Measurements from ENCODE around the gene DOCK3. TPM values are rescaled to one million over a fixed set of nuclear protein-coding genes. Genes with fewer than 3 reads are reported as not detected.

DOCK3 gene
- total and polyA plus RNA-seq, 10 of the 15 experiments (the other 5 are each of a cell fraction or from before 2014, with no cell fraction given), result 0.02 to 0.52 (median 0.04) TPM; not detected in 5

DNA sequence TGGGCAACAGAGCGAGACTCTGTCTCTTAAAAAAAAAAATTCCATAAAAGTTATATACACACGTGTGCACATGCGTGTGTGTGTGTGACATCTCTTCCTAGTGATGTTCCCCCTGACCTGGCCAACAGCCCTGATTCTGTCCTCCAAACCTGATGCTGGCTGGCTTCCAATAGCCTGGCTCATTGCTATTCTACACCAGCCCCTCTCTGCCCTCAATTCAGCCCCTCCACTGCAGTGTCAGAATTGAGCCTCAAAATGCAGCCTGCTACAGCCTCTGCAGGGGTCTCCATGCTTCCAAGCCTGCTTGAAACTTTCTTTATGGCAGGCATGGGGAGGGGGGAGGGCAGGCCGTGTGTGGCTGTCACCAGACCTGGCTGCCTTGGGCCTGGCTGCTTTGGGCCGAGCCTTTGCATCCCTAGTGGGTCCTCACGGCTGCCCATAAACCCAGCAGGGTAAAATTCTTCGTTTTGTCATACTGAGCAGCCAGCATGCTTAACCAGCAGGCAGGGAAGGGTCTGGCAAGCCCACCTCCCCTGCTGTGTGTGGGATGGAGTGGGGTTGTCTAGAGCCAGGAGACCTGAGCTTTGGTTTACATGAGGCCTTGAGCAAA, 22.7 kb upstream of the DOCK3 start:
- H3K79me2 ChIP-seq (ENCODE audit: control insufficient read depth, insufficient read depth, low read length), result no peaks in the 10 kb centered on the region
- FAIRE-seq (no peak), DNase-seq (ENCODE audit: low read depth, low spot score) (no peak), ATAC-seq (no peak; the same call in 2 of the 3 replicates)
- no peak overlapping the region for H3K9ac ChIP-seq (ENCODE audit: control insufficient read depth, insufficient read depth, low read length)
- H3K36me3 ChIP-seq (ENCODE audit: control insufficient read depth in 2 of 2, insufficient read depth in 2 of 2, low read length in 1 of 2), result peaks cover 0 to 1% of the 10 kb centered on the region in 2 experiments; a peak in 2 of 4 replicates
- TF ChIP-seq TAF1 (IDR thresholded peaks at IDR 0.05; ENCODE audit: borderline replicate concordance, low read depth, low read length), result no peak
- no peak for TF ChIP-seq POLR2A (IDR thresholded peaks at IDR 0.05; ENCODE audit: low read depth, low read length)
- no peak for TF ChIP-seq SPI1 (IDR thresholded peaks at IDR 0.05; ENCODE audit: borderline replicate concordance, insufficient read depth, low read depth, low read length)
- no peak for TF ChIP-seq FOXM1 (IDR thresholded peaks at IDR 0.05; ENCODE audit: low read depth, low read length)
- TF ChIP-seq KAT2A (conservative IDR thresholded peaks at IDR 0.05; ENCODE audit: control insufficient read depth, low read depth, low read length), result no peak
- TF ChIP-seq BMI1 (IDR thresholded peaks at IDR 0.05; ENCODE audit: borderline replicate concordance), result no peak
- TF ChIP-seq POLR2AphosphoS2 (IDR thresholded peaks at IDR 0.05; ENCODE audit: low read depth, low read length), result no peak
- TF ChIP-seq, protein P1, sequence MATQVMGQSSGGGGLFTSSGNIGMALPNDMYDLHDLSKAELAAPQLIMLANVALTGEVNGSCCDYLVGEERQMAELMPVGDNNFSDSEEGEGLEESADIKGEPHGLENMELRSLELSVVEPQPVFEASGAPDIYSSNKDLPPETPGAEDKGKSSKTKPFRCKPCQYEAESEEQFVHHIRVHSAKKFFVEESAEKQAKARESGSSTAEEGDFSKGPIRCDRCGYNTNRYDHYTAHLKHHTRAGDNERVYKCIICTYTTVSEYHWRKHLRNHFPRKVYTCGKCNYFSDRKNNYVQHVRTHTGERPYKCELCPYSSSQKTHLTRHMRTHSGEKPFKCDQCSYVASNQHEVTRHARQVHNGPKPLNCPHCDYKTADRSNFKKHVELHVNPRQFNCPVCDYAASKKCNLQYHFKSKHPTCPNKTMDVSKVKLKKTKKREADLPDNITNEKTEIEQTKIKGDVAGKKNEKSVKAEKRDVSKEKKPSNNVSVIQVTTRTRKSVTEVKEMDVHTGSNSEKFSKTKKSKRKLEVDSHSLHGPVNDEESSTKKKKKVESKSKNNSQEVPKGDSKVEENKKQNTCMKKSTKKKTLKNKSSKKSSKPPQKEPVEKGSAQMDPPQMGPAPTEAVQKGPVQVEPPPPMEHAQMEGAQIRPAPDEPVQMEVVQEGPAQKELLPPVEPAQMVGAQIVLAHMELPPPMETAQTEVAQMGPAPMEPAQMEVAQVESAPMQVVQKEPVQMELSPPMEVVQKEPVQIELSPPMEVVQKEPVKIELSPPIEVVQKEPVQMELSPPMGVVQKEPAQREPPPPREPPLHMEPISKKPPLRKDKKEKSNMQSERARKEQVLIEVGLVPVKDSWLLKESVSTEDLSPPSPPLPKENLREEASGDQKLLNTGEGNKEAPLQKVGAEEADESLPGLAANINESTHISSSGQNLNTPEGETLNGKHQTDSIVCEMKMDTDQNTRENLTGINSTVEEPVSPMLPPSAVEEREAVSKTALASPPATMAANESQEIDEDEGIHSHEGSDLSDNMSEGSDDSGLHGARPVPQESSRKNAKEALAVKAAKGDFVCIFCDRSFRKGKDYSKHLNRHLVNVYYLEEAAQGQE (IDR thresholded peaks at IDR 0.05; ENCODE audit: low read depth, low read length), result no peak
- TF ChIP-seq ETV6 (conservative IDR thresholded peaks at IDR 0.05 in 1 of 2, IDR thresholded peaks at IDR 0.05 in 1 of 2; ENCODE audit: borderline replicate concordance in 1 of 2, low read depth in 1 of 2), result no peak
- no peak for TF ChIP-seq IKZF2 (IDR thresholded peaks at IDR 0.05)
- TF ChIP-seq IKZF1 (conservative IDR thresholded peaks at IDR 0.05), result no peak
- no peak for TF ChIP-seq RB1 (IDR thresholded peaks at IDR 0.05; ENCODE audit: borderline replicate concordance)
- no peak for TF ChIP-seq JUND (IDR thresholded peaks at IDR 0.05; ENCODE audit: low read depth, low read length)
- no peak overlapping the region for H3K27ac ChIP-seq (ENCODE audit: control insufficient read depth, insufficient read depth)
- 45% methylated on average over 7 of the region's 7 CpGs for whole genome bisulfite sequencing (ENCODE audit: insufficient coverage, insufficient replicate concordance, low lambda C conversion rate, missing lambda C conversion rate)
- no peaks in the 10 kb centered on the region for H4K20me1 ChIP-seq (ENCODE audit: control insufficient read depth, insufficient read depth)
- H3K4me2 ChIP-seq (ENCODE audit: control insufficient read depth, insufficient read depth), result no peak overlapping the region
- no TSS peak for BruUV-seq (replicated peaks)
- ChIA-PET POLR2A (interaction anchor here (0.6 to 1.0 kb wide), 2 partner anchors 17 to 24 kb away, joined by 3 to 13 read pairs; no protein-coding TSS in a partner anchor), RAD21 (ENCODE audit: unreplicated experiment) (interaction anchor here (0.9 to 7.3 kb wide), 13 partner anchors 18 to 83 kb away, joined by 3 to 84 read pairs (median 5); partner anchors contain the start of genes CISH, HEMK1 and MAPKAPK3), SMC1A (ENCODE audit: uncharacterized antibody, unreplicated experiment) (interaction anchor here (0.9 to 8.0 kb wide), 13 partner anchors 15 to 718 kb away, joined by 3 to 81 read pairs (median 5); partner anchors contain the start of genes CISH and MAPKAPK3), CTCF (interaction anchor here (0.5 to 10.8 kb wide), 15 partner anchors 11 to 738 kb away, joined by 3 to 250 read pairs (median 6); partner anchors contain the start of genes C3orf18, CISH, HEMK1 and MAPKAPK3)
- no peaks in the 10 kb centered on the region; a peak in 2 of 4 replicates for H3K27me3 ChIP-seq (replicated peaks in 1 of 2; ENCODE audit: control insufficient read depth in 2 of 2, insufficient read depth in 2 of 2, low read length in 1 of 2)
- intact Hi-C loops (cut with micrococcal nuclease; ENCODE audit: unreplicated experiment) (loop anchor here (1.0 kb wide), 1 partner anchor 36 kb away; no protein-coding TSS in a partner anchor), in situ Hi-C loops (cut with MboI) (no loop called here)
- no peaks in the 10 kb centered on the region for H3K9me3 ChIP-seq (replicated peaks; ENCODE audit: control insufficient read depth, insufficient read depth, low read length)
- no peaks in the 10 kb centered on the region for H3K4me1 ChIP-seq (ENCODE audit: control insufficient read depth, insufficient read depth, low read length)
- no peak overlapping the region for H2AFZ ChIP-seq (ENCODE audit: control insufficient read depth, low read depth, low read length)
- H3K4me3 ChIP-seq, result no peak overlapping the region
